HG03460 (cell line): Measurements from ENCODE around the gene NTMT1.
"Not testable (repeated sequence)": the region's sequence is repeated elsewhere in the genome, so short reads cannot be mapped to it uniquely, and the experiment has no call there.

Source experiments
- ATAC-seq: cut with Tn5 transposase; IDR thresholded peaks from one replicate; pipeline ENCODE4 v1.9.1; 2021; ENCODE audit not compliant: unreplicated experiment

NTMT1 gene

GRCh38 chr9:129649726-129650679, 24.0 kb downstream of the NTMT1 start:
- no peak for ATAC-seq

DNA sequence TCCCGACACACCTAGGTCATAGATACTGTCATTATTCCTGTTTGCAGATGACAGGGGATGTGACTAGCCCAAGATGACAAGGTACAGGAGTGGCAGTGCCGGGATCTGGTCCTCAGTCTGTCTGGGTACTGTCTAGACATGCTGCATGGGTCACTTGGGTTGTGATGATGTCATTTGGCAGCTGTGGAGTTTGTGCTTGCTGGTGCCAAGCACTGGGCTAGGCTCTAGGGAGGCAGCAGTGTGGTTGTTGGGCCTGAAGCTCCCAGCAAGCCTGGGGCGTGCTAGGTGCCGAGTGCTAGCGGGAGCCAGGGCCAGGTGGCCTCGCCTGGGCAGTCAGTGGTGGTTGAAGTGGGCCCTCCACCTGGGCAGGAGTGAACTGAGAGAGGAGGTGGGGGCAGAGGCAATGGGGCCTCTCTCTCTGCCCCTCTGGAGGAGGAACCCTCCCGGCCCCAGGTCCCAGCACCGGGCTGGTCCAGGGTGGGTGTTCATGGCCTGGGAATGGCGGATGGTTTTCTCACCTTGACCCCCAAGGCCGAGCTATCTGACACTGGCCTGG, 24.8 kb downstream of the NTMT1 start:
- no peak for ATAC-seq

GRCh38 chr9:129653823-129654553, 28.0 kb downstream of the NTMT1 start:
- ATAC-seq = no peak

- no peak for ATAC-seq
Measured at GRCh38 chr9:129654554-129655040, 28.6 kb downstream of the NTMT1 start.

- ATAC-seq = no peak
Measured at GRCh38 chr9:129655154-129655553, 29.2 kb downstream of the NTMT1 start.

DNA sequence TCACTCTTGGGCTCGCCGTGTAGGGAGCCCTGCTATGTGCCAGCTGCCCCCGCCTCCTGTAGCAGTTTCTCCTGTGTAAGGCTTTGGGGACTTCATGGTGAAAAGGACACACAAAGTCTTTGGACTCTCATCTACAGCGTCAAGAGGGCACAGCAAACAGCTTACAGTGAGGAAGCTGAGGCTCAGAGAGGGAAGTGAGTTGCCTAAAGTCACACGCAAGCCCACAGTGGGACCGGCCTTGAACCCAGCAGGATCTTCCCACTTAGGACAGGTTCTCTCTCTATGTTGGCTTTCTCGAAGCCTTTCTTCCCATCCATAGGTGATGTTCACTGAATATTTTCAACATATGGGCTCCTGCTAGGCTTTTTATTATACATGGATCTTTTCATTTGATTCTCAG, 29.7 kb downstream of the NTMT1 start:
- ATAC-seq = no peak

GRCh38 chr9:129656795-129657390, 30.9 kb downstream of the NTMT1 start:
- no peak for ATAC-seq

- no peak for ATAC-seq
Measured at GRCh38 chr9:129661029-129661428, 35.1 kb downstream of the NTMT1 start.

- not testable (repeated sequence) for ATAC-seq
Measured at GRCh38 chr9:129662239-129662638, 36.3 kb downstream of the NTMT1 start.

GRCh38 chr9:129664746-129665388, 38.9 kb downstream of the NTMT1 start:
- no peak for ATAC-seq

DNA sequence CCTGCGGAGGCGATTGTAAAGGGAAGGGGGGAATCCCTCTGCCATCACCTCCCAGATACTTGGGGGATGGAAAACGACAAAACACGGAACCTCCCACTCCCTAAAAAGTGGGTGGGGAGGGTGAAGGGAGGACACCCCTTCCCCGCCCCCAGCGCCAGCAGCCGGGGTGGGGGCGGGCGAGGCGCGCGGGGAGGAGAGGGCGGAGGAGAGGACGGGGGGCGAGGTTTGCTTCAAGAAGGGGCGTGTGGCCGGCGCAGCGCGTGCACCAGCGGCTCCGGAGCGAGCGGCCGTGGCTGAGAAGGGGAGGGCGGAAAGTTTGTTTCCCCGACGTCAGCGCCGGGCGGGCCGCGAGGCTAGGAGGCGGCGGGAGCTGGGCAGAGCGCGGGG, 39.4 kb downstream of the NTMT1 start, which contains the start of gene PRRX2:
Gene PRRX2, plus strand, starts transcription at position 259 of the 387 bp plus-strand sequence. CDS start 221 bp downstream, outside the sequence.
- no peak for ATAC-seq

DNA sequence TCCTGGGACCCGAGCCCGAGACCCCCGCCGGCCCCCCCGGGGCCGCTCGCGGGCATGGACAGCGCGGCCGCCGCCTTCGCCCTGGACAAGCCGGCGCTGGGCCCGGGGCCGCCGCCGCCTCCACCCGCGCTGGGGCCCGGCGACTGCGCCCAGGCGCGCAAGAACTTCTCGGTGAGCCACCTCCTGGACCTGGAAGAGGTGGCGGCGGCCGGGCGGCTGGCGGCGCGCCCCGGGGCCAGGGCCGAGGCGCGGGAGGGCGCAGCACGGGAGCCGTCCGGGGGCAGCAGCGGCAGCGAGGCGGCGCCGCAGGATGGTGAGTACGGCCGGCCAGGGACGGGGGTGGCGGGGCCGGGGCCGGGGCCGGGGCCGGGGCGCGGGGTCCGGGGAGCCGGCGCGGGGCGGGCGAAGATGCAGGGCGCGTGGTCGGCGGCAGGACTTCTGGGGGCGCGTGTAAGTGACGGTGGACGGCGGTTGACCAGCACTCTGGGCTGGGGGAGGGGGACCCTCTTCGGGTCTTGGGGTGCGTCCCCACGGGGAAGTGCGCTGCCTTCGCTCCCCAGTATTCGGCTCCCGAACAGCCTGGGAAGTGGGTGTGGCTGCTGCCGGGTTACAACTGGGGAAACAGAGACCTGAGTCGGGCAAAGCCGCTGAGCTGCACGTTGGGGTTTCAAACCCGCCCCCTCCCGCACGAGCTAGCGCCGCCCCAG, 40.0 kb downstream of the NTMT1 start:
- ATAC-seq = no peak

- no peak for ATAC-seq
Measured at GRCh38 chr9:129666575-129666974, 40.6 kb downstream of the NTMT1 start.

GRCh38 chr9:129667378-129667777, 41.4 kb downstream of the NTMT1 start:
- ATAC-seq = no peak

- no peak for ATAC-seq
Measured at GRCh38 chr9:129667850-129668249, 41.9 kb downstream of the NTMT1 start.

DNA sequence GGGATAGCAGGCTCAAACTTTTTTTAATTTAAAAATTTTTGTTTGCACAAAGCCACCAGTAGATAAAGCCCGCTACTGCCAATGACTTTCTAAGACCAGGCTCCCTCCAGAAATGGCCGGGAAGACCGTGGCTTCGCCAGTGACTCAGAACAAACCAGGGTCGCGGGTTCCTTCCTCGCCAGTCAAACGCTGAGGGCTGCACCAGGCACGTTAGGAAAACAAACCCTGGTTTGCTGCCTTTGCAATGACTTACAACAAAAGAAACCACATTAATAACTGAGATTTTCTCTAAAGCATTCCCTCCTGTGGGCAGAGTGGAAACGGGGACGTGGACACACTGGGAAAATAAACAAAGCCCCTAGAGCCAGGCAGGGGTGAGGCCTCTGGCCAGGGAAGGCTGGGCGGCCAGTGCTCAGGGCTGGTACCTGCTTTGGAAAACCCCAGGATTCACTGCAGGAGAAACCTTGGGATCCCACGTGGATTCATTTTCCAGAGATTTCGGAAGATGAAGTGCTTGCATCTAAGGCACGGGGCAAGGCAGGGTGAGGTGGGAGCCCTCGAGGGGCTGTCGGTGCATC, 43.3 kb downstream of the NTMT1 start:
- no peak for ATAC-seq

DNA sequence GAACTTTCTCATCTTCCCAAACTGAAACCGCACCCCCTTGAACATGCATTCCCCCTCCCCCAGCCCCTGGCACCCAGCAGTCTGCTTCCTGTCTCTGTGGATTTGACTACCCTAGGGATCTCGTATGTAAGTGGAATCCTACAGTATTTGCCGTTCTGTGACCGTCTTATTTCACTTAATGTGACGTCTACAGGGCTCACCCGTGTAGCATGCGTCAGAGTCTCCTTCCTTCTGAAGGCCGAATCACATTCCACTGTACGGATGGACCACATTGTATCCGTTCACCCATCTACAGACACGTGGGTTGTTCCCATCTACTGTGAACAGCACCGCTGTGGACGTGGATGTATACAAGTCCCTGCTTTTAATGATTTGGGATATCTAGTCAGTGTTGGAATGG, 44.0 kb downstream of the NTMT1 start:
- ATAC-seq = no peak

DNA sequence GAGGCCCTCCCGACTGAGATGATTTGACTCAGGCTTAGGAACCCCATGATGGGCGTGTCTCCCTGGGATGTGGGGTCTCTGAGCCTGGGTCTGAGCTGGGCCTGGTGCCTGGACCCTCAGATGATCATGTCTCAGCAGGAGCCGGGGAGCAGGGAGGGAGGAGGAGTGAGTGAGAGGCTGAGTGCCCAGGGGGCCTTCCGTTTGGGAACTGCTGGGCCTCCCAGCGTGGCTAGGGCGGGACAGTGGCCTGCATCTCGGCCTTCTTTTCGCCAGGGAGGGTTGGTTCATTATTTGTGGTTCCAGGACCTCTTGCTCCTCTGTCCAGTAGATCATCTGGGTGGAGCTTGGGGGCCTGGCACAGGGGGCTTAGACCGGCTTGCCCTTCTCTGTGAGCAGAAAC, 45.1 kb downstream of the NTMT1 start:
- no peak for ATAC-seq

DNA sequence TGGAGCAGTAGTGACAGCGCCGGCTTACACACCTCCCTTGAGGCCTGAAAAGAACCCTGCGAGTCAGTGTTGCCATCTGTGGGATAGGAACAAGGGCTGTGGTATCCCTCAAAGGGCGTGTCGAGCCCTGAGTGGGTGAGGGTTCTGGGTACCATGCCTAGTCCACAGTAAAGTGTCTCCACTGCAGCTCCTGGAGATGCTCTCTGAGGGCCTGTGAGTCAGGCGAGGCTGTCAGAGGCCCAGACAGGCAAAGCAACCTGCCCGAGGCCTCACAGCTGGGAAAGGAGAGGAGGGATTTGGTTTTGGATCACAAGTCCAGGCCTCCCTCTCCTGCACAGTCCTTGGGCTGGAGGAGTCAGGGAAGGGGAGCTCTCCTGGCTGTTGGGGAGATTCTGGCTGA, 45.6 kb downstream of the NTMT1 start:
- no peak for ATAC-seq

DNA sequence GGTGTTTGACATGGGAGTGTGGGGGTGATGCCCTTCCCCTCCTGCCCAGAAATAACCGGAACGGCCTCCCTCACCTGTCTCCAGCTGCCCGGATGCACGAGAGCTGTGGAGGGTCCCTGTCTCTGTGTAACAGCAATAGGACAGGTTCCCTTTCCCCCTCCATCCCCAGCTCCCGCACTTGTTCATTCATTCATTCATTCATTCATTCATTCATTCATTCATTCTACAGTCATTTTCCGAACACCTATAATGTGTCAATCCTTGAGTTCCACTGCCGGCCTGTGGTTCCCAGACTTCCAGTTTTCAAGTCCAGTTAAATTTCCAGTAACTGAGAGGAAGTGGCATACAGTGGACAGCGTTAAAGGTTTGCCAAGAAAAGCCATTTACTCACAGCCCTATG, 46.7 kb downstream of the NTMT1 start:
- ATAC-seq = no peak
